NCI-H2081 (cell line): Measurements from ENCODE around the gene TNIK.

ENCODE experiments used
- DNase-seq, 2 experiments: peaks; one replicate each; lab custom pipeline; 2025; lab: John Stamatoyannopoulos, UW

The TNIK gene

GRCh38 chr3:171336406-171336805 is 123.8 kb downstream of the TNIK start:
- DNase-seq = no peak

GRCh38 chr3:171335559-171335958 is 124.6 kb downstream of the TNIK start:
- DNase-seq = no peak

DNA sequence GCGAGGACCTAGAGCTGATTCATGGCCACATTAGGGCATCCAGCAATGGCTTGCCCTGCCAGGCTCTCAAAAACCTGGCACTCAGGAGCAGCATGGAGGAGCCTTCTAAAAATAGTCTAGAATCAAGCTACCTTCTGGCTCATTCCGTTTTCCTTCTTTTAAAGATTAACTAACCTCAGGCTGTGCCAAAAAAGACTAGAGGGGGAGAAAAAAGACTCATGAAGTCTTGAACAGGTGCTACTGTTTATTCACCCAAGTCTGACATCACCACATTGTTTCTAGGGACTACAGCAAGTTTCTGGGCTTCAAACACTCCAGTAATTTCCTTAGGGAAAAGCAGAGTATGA is 125.8 kb downstream of the TNIK start:
- DNase-seq = peak in 1 of 2 experiments; percentile 20

DNA sequence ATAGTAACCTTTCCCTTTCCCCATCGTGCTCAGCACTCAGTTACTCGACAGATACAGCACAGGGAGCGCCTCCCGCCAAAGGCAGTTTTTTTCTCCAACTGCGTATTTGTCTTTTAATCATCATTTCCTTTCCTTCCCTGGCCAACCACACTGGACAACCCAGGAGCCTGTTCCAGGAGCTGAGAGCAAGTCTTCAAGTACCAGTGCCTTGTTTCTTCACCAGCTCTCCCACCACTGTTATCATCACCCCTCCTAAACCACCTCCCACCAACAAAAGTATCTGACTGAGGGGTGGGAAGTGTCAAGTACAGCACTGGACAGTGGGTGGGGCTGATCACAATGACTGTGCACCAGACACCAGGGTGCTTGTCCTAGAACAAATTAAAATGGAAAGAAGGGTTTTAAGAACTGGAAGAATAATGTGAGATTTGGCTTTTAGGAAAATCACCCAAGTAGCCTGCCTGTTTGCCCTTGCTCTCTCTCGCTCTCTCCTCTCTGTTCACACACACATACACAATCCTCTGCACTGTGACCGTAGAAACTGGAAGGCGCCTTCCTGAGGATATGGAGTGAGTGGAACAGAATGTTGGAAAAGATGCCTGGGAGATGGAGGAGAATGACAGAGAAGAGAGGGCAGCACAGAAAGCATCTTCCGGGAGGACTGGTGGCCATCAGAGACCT is 126.3 kb downstream of the TNIK start:
- no peak for DNase-seq

- DNase-seq = no peak
Observed at GRCh38 chr3:171330938-171331337, 129.3 kb downstream of the TNIK start.

DNA sequence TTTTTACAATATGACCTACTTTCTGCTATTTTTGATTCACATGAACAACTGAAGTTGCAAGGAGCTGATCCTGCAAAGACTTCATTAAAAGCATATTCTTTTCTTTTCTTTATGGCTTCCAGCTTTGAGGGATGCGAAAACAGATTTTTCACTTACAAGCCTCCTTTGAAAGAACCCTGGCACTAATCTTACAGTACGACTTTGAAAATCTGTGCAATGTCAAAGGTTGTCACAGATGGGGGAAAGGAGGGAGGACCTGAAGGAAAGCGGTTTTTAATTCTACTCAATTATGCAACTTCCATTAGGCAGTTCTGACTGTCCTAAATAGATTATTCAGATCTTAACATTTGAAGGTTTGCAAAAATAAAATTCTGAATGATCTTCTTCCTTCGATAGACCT is 130.5 kb downstream of the TNIK start:
- no peak for DNase-seq

DNA sequence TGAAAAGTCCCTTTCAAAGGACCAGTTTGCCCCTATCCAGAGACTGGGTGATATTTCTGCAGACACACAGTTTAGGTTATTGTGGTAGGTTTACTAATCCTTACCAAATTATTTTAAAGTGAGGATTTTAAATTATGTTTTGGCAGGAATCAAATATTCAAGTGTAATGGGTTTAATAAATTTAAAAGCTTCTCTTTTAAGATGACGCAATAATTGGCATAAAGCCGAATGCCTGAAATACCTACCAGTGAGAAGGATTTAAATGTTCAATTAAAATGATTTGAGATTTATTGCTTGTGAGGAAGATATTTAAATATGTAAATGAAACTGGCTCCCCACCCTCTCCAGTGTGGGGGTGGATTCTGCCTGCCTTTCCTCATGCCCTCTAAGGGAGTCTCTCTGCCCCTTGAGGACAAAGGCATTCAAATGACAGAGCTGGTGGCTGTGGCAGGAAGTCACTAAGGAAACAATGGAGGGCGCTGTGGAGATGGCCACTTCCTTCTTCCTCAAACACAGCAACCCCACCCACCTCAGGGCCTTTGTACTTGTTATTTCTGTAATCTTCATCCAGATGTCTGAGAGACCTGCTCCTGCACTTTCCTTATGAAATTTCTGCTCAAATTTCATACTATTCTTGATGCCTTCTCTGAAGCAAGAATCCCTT is 131.7 kb downstream of the TNIK start:
- peak in 1 of 2 experiments; percentile 30 for DNase-seq

GRCh38 chr3:171327441-171328174 is 132.6 kb downstream of the TNIK start:
- no peak for DNase-seq

DNA sequence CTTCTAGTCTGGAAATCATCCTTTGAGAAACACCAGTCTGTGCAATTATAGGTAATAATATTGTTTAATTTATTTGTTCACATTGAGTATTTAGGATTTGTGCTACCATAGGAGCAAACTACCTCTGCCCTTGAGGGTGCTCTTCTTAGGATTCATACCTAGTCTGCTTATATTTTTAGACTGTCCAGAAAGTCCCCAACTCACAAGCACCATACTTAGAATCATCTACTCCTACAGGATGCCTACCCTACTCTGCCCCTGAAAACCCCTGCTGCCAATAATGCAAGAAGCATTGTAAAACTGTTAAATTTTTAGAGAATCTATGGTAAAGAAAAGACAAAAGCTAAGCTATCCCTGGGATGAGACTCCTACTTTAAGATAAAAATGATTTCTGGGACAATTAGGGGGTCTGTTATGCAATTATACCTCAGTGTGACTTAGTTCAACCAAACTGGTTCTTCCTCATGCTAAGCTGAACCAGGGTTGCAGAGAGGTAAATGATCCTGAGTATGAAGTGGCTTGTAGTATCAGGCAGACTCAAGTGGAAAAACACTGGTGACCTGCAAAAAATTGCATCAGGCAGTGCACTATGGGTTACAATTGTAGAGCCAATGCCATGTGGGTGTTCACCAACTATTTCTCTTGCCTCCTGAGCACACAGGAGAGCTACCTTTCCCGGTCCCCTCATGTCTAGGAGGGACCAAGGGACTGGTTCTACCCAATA is 133.3 kb downstream of the TNIK start:
- no peak for DNase-seq

GRCh38 chr3:171323938-171324536 is 136.2 kb downstream of the TNIK start:
- no peak for DNase-seq

- DNase-seq = no peak
Observed at GRCh38 chr3:171321559-171322360, 138.4 kb downstream of the TNIK start.

DNA sequence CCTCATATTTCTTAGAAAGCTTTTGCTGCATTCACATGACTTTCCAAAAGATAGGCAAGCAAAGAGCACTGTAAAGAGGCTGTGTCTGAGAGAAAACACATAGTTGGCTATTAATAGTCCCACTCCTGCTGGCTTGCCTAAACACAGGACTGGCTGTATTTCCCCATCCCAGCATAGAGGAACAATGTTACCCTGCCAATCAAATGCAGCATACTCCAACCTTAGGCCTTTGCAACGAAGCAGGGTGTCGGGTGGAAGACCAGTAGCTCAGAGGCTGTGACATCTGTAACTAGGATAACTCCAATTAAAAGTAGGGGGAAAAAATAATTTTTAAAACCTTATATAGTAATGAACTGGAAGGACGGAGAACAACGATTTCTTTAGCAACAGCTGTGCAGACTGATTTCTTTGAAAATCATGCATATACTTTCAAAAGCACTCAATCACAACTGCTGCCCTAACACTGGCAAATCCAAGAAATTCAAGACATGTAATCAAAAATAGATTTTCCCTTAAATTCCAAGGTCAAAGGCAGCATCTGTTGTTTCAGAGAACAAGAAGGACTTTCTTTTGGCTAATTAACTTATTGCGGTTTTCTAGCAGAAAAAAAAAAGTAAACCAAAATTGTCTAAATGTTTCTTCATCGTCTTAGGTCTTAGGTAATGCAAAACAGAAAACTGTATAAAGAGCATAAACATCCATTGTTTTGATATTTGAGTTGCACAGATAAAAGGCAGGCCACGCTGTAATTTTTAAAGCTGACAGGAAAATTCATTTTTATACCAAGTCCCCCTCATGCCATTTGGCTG is 139.3 kb downstream of the TNIK start:
- DNase-seq = no peak

- DNase-seq = peak; percentile 55 to 77
Observed at GRCh38 chr3:171317171-171317570, 143.0 kb downstream of the TNIK start.

DNA sequence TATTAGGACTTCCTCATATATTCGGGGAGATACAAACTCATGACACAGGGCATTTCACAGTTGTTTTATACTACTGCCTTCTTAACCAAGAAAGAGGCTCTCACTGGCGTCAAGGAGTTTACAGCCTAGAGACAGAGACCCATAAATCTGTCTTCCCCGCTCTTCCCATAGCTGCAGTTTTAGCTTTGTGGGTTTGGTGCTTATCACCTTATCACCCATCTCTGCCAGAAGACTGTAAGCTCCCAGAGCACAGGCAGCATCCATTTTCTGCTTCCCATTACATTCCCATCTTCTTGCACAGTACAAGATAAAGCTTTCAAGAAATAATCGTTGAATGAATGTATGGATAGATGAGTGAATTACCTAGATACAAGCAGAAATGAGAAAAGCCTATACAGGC is 144.3 kb downstream of the TNIK start:
- no peak for DNase-seq

GRCh38 chr3:171315101-171315500 is 145.1 kb downstream of the TNIK start:
- no peak for DNase-seq

GRCh38 chr3:171314341-171314740 is 145.9 kb downstream of the TNIK start:
- no peak for DNase-seq

GRCh38 chr3:171313702-171314101 is 146.5 kb downstream of the TNIK start:
- DNase-seq = no peak

DNA sequence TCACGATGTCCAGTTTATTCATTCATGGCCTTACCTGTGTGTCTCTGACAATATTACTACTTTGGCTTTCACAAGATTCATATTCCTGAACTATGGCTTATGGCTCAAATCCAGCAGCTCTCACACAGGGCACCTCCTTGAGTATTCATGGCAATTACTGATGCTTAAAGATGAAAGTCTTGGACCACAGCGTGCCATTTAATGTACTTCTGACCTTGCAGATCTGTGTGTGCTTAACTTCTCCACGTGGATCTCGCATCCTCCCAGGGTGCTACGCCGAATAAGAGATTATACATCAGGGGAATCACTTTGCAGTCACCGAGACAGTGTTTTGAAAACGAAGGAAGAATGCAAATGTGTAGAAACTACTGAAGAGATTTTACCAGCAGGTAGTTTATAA is 147.5 kb downstream of the TNIK start:
- no peak for DNase-seq

- DNase-seq = no peak
Observed at GRCh38 chr3:171311784-171312183, 148.4 kb downstream of the TNIK start.

DNA sequence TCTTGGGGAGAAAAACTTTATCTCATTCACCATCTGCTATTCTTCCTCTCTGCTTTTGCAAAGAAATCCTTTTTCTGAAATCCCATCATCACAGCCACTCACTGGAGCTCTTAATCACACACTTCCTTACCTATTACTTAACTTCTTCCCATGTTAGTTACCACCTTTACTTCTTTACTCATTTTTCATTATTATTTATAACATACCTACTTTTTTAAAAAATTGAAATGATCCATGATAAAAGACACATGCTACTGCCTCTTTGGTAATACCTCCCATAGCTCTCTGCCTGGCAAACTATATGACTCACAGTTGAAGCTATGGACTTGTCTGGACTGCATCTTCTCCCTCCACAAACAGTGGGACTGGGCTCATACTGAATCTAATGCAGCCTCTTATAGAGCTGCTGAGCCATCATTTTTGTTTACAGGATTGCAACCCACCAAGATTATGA is 150.3 kb downstream of the TNIK start:
- DNase-seq = no peak
